ENCODE results near the gene ZFR2.

ZFR2 gene

DNA sequence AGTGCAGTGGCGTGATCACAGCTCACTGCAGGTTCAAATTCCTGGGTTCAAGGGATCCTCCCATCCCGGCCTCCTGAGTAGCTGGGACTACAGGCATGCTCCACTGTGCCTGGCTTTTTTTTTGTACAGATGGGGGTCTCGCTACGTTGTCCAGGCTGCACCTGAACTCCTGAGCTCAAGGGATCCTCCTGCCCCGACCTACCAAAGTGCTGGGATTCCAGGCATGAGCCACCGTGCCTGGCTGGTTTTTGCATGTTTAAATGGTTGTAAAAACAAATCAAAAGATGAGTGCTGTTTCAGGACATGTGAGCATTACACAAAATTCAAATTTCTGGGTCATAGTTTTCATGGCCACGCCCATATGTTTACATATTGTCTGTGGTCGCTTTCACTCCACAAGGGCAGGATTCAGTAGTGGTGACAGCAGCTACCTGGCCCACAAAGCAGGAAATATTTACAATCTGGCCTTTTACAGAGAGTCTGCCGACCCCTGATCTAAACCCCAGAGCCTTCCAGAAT is 88.0 kb downstream of the ZFR2 start:
- no peak for DNase-seq (ENCODE audit: low read depth)
- no peak overlapping the region for H3K4me3 ChIP-seq (ENCODE audit: low read depth, low read length)
- TF ChIP-seq, protein P1, sequence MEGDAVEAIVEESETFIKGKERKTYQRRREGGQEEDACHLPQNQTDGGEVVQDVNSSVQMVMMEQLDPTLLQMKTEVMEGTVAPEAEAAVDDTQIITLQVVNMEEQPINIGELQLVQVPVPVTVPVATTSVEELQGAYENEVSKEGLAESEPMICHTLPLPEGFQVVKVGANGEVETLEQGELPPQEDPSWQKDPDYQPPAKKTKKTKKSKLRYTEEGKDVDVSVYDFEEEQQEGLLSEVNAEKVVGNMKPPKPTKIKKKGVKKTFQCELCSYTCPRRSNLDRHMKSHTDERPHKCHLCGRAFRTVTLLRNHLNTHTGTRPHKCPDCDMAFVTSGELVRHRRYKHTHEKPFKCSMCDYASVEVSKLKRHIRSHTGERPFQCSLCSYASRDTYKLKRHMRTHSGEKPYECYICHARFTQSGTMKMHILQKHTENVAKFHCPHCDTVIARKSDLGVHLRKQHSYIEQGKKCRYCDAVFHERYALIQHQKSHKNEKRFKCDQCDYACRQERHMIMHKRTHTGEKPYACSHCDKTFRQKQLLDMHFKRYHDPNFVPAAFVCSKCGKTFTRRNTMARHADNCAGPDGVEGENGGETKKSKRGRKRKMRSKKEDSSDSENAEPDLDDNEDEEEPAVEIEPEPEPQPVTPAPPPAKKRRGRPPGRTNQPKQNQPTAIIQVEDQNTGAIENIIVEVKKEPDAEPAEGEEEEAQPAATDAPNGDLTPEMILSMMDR (IDR thresholded peaks at IDR 0.05; ENCODE audit: low read depth, low read length, missing control alignments): no peak

DNA sequence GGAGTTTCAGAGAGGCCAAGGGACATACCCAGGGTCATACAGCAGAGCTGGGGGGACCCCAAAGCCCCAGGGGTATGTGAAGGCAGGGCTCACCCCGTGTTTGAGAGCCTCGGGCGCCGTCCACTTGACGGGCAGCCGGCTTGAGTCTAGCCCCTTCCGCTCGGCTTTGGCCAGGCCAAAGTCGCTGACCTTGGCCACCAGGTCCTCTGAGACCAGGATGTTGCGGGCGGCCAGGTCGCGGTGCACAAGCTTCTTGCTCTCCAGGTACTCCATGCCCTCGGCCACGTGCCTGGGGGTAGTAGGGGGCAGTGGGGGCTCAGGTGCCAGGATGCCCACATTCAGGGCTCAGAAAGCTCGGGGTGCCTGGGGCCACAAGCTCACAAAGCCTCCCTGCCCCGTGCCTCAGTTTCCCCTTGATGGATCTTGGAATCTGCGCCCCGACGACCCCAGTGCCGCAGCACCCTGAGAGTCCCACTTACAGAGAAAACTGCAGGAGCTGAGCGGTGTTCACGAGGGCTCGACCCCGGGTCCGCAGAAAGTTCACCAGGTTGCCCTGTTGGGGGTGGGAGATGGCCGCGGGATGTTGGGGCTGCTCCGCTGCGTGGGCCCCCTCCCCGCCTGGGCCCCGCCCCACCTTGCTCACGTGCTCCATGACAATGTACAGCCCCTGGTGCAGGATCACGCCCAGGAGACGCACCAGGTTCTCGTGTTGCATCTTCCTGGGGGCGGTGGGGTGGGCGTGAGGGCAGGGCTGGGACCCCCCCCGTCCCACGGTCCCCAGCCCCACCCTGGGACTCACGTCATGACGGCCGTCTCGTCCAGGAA is 89.7 kb downstream of the ZFR2 start:
- DNase-seq (ENCODE audit: low read depth): no peak
- TF ChIP-seq, protein P1 (IDR thresholded peaks at IDR 0.05; ENCODE audit: low read depth, low read length, missing control alignments): no peak
- H3K4me3 ChIP-seq (ENCODE audit: low read depth, low read length): no peak overlapping the region

DNA sequence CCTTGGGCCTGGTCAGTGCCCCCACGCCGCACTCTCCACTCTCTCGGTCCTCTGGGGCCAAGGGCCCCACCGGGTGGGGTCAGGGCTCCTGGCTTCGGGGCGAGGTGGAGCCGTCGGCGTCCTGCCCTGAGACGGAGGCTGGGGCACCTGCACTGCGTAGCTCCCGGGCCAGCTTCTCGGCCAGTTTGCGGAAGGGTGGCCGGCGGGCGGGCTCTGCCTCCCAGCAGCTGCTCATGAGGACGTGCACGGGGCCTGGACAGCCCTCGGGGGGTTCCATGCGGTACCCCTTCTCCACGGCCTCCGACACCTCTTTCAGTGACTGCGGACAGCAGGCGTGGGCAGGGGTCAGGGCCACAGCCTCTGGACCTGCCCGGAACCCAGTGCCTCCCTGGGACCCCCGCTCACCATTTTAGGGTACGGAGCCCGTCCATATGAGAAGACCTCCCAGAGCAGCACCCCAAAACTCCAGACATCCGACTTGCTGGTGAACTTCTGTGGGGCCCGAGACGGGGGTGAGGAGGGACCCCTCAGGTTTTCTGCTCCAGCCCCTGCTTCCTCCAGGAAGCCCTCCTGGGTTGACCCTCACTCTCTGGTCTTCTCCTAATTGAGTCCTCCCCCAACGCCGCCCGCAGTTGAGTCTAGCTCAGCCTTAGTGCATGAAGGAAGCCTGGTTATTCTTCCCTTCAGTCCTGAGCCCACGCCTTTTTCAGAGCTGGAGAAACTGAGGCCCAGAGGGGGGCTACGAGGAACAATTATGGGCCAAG is 90.6 kb downstream of the ZFR2 start:
- TF ChIP-seq, protein P1 (IDR thresholded peaks at IDR 0.05; ENCODE audit: low read depth, low read length, missing control alignments): no peak
- no peak for DNase-seq (ENCODE audit: low read depth)
- H3K4me3 ChIP-seq (ENCODE audit: low read depth, low read length): no peak overlapping the region

DNA sequence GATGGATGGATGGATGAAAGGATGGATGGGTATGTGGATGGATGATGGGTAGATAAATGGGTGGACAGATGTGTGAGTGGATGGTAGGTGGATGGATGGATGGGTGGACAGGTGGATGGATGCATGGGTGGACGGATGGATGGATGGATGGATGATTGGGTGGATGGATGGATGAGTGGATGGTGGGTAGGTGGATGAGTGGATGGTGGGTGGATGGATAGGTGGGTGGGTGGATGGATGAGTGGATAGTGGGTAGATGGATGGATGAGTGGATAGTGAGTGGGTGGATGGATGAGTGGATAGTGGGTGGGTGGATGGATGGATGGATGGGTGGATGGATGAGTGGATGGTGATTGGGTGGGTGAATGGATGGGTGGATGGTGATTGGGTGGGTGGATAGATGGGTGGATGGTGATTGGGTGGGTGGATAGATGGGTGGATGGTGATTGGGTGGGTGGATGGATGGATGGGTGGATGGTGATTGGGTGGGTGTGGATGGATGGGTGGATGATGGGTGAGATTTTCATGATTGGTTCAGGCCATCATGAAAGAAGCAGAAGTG is 92.3 kb downstream of the ZFR2 start:
- H3K4me3 ChIP-seq (ENCODE audit: low read depth, low read length): no peak overlapping the region
- DNase-seq (ENCODE audit: low read depth): no peak
- TF ChIP-seq, protein P1 (IDR thresholded peaks at IDR 0.05; ENCODE audit: low read depth, low read length, missing control alignments): no peak

DNA sequence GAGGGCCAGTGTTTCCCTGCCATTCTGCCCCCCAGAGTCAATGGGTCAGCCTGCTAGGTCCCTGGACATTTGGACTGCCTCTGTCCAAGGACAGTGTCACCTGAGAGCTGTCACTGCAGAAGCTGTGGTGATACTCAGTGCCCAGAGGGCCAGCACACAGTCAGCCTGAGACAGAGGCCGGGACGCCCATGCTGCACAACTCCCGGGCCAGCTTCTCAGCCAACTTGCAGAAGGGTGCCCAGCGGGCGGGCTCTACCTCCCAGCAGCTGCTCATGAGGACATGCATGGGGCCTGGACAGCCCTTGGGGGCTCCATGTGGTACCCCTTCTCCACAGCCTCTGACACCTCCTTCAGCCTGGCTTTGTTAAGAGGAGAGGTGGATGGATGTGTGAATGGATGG is 93.0 kb downstream of the ZFR2 start:
- no peak for DNase-seq (ENCODE audit: low read depth)
- H3K4me3 ChIP-seq (ENCODE audit: low read depth, low read length): no peak overlapping the region
- TF ChIP-seq, protein P1 (IDR thresholded peaks at IDR 0.05; ENCODE audit: low read depth, low read length, missing control alignments): no peak

DNA sequence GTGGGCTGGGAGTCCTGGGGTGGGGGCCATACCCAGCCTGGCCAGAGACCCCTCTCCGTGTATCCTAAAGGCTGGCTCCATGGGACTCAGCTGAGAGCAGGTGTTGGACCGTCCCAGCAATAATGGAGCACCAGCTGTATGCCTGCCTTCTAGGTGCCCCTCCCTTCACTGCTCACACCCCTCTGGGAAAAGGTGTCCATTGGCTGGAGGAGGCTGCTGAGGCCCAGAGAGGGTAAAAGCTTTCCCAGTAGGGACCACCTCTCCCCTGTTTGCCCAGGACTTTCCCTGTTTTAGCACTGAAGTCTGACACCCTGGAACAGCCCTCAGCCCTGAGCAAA is 93.5 kb downstream of the ZFR2 start:
- no peak overlapping the region for H3K4me3 ChIP-seq (ENCODE audit: low read depth, low read length)
- TF ChIP-seq, protein P1 (IDR thresholded peaks at IDR 0.05; ENCODE audit: low read depth, low read length, missing control alignments): no peak
- no peak for DNase-seq (ENCODE audit: low read depth)

All from GM12864 (cell line).